ENCODE measurements around the gene LRRC49.

Gene LRRC49

GRCh38 chr15:70954733-70955132 lies 62.1 kb downstream of the LRRC49 start:
- no peaks in the 10 kb centered on the region for H3K27me3 ChIP-seq (ENCODE audit: insufficient read depth, low read length, poor library complexity)
- ATAC-seq (ENCODE audit: insufficient read depth, low read depth): no peak
- no peaks in the 10 kb centered on the region for H4K20me1 ChIP-seq (ENCODE audit: insufficient read depth, low read length)

GRCh38 chr15:70955151-70955550 lies 62.5 kb downstream of the LRRC49 start:
- no peak overlapping the region for H3K9ac ChIP-seq (ENCODE audit: low read depth, low read length)
- DNase-seq (no peak), ATAC-seq (ENCODE audit: insufficient read depth, low read depth) (no peak)
- H3K79me2 ChIP-seq (ENCODE audit: insufficient read depth, low read length): no peaks in the 10 kb centered on the region
- H3K27me3 ChIP-seq (ENCODE audit: insufficient read depth, low read length, poor library complexity): no peaks in the 10 kb centered on the region
- H3K4me3 ChIP-seq (ENCODE audit: low read depth in 1 of 2, low read length in 2 of 2): no peak overlapping the region
- no peak overlapping the region for H3K27ac ChIP-seq (ENCODE audit: low read length)
- TF ChIP-seq EZH2 (IDR thresholded peaks at IDR 0.05; ENCODE audit: borderline replicate concordance, low read depth, low read length, severe bottlenecking) (no peak), CTCF (IDR thresholded peaks at IDR 0.05; ENCODE audit: borderline replicate concordance, extremely low read depth, low read length, poor library complexity, severe bottlenecking) (no peak)
- no peaks in the 10 kb centered on the region for H4K20me1 ChIP-seq (ENCODE audit: insufficient read depth, low read length)
- H3K9me3 ChIP-seq (ENCODE audit: insufficient read depth, low read length, severe bottlenecking): no peaks in the 10 kb centered on the region
- no peaks in the 10 kb centered on the region for H3K4me1 ChIP-seq (ENCODE audit: insufficient read depth, low read length)
- H3K36me3 ChIP-seq (ENCODE audit: insufficient read depth, low read length): no peaks in the 10 kb centered on the region
- H3K4me2 ChIP-seq (ENCODE audit: insufficient read depth, low read length): no peak overlapping the region
- H2AFZ ChIP-seq (ENCODE audit: low read depth, low read length): no peak overlapping the region

More at GRCh38 chr15:70954733-70955132, 62.1 kb downstream of the LRRC49 start:
- Histone ChIP-seq H3K27ac (ENCODE audit: low read length) (no peak overlapping the region), H3K4me1 (ENCODE audit: insufficient read depth, low read length) (no peaks in the 10 kb centered on the region), H3K9ac (ENCODE audit: low read depth, low read length) (no peak overlapping the region), H3K36me3 (ENCODE audit: insufficient read depth, low read length) (no peaks in the 10 kb centered on the region), H3K4me3 (ENCODE audit: low read depth in 1 of 2, low read length in 2 of 2) (no peak overlapping the region), H3K9me3 (ENCODE audit: insufficient read depth, low read length, severe bottlenecking) (no peaks in the 10 kb centered on the region), H2AFZ (ENCODE audit: low read depth, low read length) (no peak overlapping the region), H3K4me2 (ENCODE audit: insufficient read depth, low read length) (no peak overlapping the region), H3K79me2 (ENCODE audit: insufficient read depth, low read length) (no peaks in the 10 kb centered on the region)
- TF ChIP-seq EZH2 (IDR thresholded peaks at IDR 0.05; ENCODE audit: borderline replicate concordance, low read depth, low read length, severe bottlenecking) (no peak), CTCF (IDR thresholded peaks at IDR 0.05; ENCODE audit: borderline replicate concordance, extremely low read depth, low read length, poor library complexity, severe bottlenecking) (no peak)
- DNase-seq: no peak

- no peak overlapping the region for H3K4me2 ChIP-seq (ENCODE audit: insufficient read depth, low read length)
Observed at GRCh38 chr15:70956201-70956995, 63.8 kb downstream of the LRRC49 start.

More at GRCh38 chr15:70956201-70956995, 63.8 kb downstream of the LRRC49 start:
- no peaks in the 10 kb centered on the region for H3K36me3 ChIP-seq (ENCODE audit: insufficient read depth, low read length)
- ATAC-seq (ENCODE audit: insufficient read depth, low read depth) (no peak), DNase-seq (no peak)
- H3K9me3 ChIP-seq (ENCODE audit: insufficient read depth, low read length, severe bottlenecking): no peaks in the 10 kb centered on the region
- no peaks in the 10 kb centered on the region for H3K4me1 ChIP-seq (ENCODE audit: insufficient read depth, low read length)
- H3K4me3 ChIP-seq (ENCODE audit: low read depth in 1 of 2, low read length in 2 of 2): no peak overlapping the region
- H2AFZ ChIP-seq (ENCODE audit: low read depth, low read length): no peak overlapping the region
- H3K27ac ChIP-seq (ENCODE audit: low read length): no peak overlapping the region
- TF ChIP-seq CTCF (IDR thresholded peaks at IDR 0.05; ENCODE audit: borderline replicate concordance, extremely low read depth, low read length, poor library complexity, severe bottlenecking): no peak
- no peak for TF ChIP-seq EZH2 (IDR thresholded peaks at IDR 0.05; ENCODE audit: borderline replicate concordance, low read depth, low read length, severe bottlenecking)
- no peaks in the 10 kb centered on the region for H3K79me2 ChIP-seq (ENCODE audit: insufficient read depth, low read length)
- H3K27me3 ChIP-seq (ENCODE audit: insufficient read depth, low read length, poor library complexity): no peaks in the 10 kb centered on the region
- no peaks in the 10 kb centered on the region for H4K20me1 ChIP-seq (ENCODE audit: insufficient read depth, low read length)
- no peak overlapping the region for H3K9ac ChIP-seq (ENCODE audit: low read depth, low read length)

All from DND-41 (cell line).